T follicular helper cell (primary cell): Measurements from ENCODE around the gene NPAS3.

Experiments
- DNase-seq: peaks from one replicate; pipeline ENCODE4 v3.0.0-alpha.2; 2020; ENCODE audit warnings: low read depth

Gene NPAS3

DNA sequence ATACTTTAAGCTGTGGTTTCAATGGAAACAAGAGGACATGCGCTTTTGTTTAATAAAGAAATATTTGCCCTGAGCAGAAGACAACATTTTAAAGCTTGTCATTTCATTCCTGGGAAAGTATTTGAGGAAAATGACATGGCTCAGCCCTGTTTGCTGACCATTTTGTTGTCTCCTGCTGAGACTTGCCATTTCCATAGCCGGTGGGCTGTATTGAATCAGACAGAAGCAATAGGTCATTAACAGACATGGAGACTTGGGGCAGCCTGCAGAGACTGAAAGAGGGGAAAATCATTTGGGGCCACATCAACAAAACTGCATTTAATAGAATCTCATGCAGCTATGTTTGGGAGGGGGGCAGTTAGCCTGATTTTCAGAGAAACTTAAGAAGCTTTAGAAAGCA is 443.0 kb downstream of the NPAS3 start:
- no peak for DNase-seq

- DNase-seq, result no peak
Measured at GRCh38 chr14:33386140-33386539, 447.5 kb downstream of the NPAS3 start.

DNA sequence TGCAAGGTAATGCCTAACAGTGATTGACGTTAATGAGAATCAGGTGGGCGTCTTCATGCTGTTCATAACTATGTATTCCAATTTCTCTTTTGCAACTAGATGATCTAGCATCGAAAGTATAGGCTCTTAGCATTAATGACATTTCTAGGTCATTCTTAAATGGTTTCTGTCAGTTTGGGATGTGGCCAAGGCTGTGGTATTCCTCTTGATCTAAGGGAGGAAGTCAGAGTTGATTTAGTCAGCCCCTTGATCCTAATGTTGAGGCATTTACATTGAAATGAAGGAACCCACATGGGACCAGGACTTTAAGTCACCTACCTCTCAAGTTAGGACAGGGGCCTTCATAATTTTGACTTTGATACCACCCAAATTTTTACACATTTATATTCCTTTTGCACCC is 448.1 kb downstream of the NPAS3 start:
- DNase-seq, result no peak

DNA sequence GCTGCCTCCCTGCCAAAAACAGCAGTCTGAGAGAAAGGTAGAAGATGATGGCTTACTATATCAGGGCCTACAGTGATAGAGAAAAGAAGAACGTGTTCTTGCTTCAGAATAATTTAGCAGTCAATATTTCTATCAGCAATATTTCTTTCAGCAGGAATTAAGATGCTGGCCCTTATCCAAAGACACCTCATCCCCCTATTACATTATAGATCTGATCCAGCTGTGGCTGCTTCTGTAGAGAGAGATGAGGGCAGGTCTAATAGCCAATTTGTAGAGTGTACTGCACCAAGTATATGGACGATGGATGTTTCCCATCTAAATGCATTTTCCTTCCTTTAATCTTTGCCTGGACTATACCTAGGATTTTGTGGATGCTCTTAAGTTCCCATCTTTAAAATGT is 451.7 kb downstream of the NPAS3 start:
- DNase-seq, result no peak

- DNase-seq, result no peak
Measured at GRCh38 chr14:33393231-33393894, 454.7 kb downstream of the NPAS3 start.

DNA sequence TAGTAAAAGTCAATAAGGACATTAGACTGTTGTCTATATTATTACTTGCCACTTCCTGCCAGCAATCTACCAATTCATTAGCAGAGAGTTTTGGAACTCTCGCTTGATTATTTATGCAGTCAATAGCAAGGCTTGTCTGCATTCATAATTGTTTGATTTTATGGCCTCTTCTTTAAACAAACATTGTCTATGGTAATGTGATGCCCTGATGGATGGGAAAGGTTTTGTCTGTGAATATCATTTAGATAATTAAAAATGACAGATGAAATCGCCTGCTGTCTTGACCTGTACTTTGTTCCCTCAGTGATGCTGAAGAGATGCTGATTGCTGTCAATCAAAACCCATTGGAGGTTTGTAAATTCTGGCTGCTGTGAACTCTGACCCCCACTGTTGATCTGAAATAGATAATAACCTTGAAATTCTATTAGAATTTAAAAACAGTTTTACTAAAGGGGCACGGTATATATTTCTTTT is 455.3 kb downstream of the NPAS3 start:
- no peak for DNase-seq

- no peak for DNase-seq
Measured at GRCh38 chr14:33401311-33401710, 462.6 kb downstream of the NPAS3 start.

GRCh38 chr14:33402604-33403003 is 463.9 kb downstream of the NPAS3 start:
- no peak for DNase-seq

GRCh38 chr14:33404054-33404453 is 465.4 kb downstream of the NPAS3 start:
- DNase-seq, result no peak

DNA sequence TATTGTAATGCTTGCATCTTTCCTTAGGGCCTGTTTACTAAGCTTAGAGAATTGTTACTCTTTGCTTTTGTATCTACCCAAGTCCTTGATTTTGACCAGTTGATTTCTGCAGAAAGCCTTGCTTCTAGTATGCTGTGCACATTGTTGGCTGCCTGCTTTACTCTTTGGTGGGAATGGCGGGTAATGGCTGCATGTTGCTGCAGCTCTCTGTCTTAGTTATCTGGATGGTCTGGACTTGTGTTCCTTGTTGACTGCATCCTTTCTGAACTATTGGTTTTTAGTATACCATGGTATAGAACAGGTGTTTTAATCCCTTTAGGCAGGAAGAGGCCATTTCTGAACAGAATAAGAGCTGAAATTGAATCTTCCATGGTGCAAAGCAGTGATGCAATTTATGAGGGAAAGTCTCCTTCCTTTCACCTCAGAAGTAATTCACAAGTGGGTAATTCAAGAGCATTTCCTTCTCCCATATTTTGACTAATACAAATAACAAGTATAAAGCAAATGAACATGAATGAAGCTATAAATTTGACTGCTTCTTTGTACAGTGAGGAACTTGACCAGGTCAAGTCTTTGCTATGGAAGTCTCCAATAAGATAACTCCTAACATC is 466.4 kb downstream of the NPAS3 start:
- no peak for DNase-seq

DNA sequence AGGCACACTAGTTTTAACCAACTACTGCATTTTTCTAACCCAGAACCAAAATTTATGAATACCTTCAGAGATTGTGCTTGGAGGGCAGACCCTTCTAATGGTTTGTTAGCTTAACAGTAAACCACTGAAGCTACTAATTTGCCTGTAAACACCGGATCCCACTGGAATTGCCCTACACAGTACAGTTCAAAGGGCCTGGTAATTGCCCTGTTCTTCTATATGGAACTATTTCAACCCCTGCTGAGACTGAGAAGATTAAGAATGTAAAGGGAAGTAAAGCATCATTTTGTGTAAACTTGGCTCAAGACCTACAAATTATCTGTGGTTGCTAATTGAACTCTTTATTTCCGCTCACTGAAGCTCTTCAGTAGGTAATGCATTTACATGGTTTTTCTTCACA is 468.1 kb downstream of the NPAS3 start:
- no peak for DNase-seq

DNA sequence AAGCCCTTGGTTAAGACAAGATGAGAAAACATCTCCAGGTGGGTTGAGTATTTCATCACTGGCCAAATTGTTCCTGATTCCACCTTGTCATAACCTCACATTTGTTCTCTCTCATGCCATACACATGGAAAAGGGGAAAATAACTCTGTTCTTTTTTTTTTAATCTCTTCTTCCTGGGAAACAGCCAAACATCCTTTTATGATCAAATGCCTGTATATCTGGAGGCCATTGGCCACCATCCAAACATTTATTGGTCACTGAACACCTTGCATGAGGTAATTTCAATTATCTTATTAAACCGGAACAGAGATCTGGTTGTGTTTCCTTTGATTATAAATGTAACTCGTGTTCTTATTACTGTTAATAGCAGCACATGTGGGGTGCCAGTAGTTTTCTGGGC is 469.6 kb downstream of the NPAS3 start:
- DNase-seq, result no peak

GRCh38 chr14:33412450-33412849 is 473.8 kb downstream of the NPAS3 start:
- DNase-seq, result no peak

DNA sequence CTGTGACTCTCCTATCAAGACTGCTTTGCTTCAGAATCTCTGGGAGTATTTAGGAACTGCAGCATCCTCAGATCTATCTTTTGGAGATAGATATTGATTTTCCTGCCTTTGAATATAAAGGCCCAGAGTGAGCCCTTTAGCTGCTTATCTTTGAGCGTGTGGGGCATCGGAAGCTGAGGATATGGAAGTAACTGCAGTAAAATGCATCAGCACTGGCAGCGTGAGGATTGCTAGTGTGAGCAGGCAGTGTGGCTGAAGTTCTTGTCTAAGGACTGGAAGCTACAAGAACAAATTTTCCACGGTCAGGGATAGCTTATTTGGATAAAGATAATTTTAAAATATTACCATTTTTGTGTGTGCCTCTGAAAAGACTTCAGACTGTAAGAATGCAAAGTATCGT is 474.7 kb downstream of the NPAS3 start:
- no peak for DNase-seq

DNA sequence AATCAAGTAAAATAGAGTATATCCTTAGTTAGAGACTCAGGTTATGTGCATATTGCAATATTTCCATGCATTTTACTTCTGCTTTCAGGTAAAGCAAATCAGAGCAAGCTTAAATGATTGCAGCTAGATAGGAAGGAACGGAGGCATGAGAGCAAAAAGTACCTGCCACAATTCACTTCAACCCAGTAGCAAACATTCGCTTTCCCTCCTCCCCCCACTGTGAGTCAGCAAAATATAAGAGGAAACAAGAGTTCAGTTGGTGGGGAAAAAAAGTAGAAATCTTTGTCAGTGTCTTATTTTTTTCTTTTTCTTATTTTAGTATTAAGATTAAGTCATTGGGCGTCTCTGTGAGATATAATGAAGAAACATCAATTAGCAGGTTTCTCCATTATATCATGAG is 475.4 kb downstream of the NPAS3 start:
- DNase-seq, result no peak

DNA sequence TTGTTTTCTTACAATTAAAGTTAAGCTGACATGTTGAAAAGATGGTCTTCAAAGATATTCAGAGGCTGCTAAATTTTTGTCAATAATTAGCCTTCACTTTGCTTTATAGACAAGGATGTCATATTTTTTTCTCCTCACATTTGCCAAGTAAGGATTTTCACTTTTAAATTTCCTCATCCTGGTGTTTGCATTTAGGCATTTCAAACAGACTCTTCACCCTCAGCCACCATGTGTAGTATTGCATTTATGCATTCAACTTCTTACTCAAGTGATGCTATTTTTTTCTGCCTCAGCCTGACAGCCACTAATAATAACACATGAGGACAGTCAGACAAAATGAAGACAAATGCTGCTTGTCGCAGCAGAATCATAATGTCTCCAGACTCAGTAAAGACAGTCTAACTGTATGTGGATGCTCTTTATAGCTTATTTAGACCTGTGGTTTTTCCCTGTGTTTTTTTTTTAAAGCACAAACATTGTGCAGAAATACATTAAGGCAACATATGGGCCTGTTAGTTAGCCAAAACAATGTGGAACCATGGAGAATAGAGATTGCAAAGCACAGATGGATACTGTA is 481.5 kb downstream of the NPAS3 start:
- no peak for DNase-seq

DNA sequence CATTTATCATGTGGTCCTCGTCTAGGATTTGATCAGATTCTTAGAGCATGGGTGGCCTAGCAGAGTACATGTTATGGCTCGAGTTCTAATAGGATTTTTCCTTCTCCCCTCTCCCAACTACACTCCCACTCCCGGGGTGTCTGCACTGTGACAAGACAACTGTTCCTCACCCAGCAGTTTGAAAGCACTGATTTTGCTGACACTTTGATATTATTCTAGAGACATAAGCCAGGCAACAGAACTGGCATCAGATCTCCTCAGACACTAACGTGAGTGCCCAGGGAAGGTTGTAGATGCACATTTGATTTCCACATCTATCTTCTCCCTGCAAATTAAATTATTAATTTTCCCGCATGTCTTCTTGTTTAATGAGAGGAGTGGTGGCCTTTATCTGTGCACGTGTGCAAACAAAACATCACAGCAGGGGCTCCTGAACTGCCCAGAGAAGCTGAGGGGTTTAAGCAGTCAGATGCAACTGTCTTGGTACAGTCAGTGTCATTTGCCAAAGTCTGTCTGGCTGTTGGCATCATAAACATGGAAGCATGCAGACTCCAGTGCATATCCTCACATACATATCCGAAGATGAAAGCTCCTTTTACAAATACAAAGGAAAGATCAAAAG is 491.8 kb downstream of the NPAS3 start:
- no peak for DNase-seq

GRCh38 chr14:33432407-33433023 is 493.8 kb downstream of the NPAS3 start:
- no peak for DNase-seq

GRCh38 chr14:33433396-33433795 is 494.7 kb downstream of the NPAS3 start:
- DNase-seq, result no peak

DNA sequence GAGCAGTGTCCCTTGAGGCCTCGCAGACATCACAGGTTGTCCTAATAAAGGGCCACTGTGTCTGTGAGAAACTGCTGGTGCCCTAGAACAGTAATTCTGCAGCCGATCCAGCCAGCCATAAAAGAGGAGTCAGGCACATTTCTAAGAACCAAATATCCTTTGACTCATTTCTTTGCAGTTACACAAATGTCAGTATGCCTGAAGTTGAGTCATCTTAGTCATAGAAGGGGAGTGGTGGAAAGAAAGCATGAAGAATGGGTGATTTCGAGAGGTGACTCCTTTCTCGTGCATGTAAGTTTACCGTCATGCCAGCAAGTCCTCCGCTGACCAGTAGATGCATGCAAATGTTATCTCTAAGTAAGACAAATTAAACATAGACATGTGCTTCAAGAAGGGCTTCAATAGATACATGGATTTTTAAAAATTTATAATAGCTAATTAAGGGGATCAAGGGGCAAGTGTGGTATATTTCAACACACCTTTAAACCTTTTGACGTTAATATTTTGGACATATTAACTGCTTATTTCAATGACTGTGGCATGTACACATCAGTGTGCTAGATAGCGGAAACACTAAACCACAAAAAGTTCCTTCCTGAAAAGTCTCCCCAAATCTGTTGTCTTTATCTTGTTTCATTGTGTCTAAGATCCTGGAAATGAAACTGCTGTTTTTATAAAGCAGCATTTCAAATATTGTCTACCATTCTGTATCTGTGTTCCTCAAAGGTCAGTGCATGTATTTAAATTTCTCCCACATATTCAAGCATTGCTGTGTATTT is 497.4 kb downstream of the NPAS3 start:
- DNase-seq, result no peak

GRCh38 chr14:33441633-33442032 is 503.0 kb downstream of the NPAS3 start:
- no peak for DNase-seq

DNA sequence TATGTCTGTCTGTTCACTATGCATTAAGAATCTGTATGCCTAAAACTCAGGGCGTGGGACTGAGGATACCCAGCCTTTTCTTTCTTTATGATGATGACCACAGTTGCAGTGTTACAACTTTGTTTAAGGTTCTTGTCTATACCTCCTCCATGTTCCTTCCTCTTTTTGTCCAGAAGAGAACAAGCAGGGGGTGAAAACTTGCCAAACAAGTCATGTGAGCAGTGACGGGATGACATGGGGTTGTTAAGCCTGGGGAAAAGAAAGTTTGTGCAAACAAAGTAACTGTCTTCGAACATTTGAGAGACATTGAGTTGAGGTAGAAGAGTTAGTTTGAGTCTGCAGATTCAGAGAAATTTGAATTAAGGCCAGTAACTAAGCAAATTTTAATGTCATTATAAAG is 505.5 kb downstream of the NPAS3 start:
- no peak for DNase-seq
